Neuronal stem cell (in vitro differentiated cells): Measurements from ENCODE around the gene MEI4.

Experiments
- DNase-seq: peaks from one replicate; pipeline ENCODE4 v3.0.0-alpha.2; 2013; ENCODE audit warnings: low spot score
- H2AFZ ChIP-seq: one replicate; pipeline ENCODE4 v1.6.1; 2013; ENCODE audit warnings: mild to moderate bottlenecking, low read length, inconsistent platforms
- H2AK5ac ChIP-seq: 2 replicates; pipeline ENCODE4 v1.6.1; 2013; ENCODE audit warnings: low read depth, mild to moderate bottlenecking, inconsistent platforms, low read length, moderate library complexity, mixed read lengths
- H2BK120ac ChIP-seq: 2 replicates; pipeline ENCODE4 v1.6.1; 2013; ENCODE audit warnings: low read depth, mild to moderate bottlenecking, inconsistent platforms, low read length, moderate library complexity, mixed read lengths
- H2BK12ac ChIP-seq: one replicate; pipeline ENCODE4 v1.6.1; 2013; ENCODE audit warnings: low read length, inconsistent platforms
- H2BK15ac ChIP-seq: 2 replicates; pipeline ENCODE4 v1.6.1; 2013; ENCODE audit warnings: mild to moderate bottlenecking, low read length, inconsistent platforms, mixed read lengths
- H2BK5ac ChIP-seq: one replicate; pipeline ENCODE4 v1.6.1; 2013; ENCODE audit warnings: inconsistent platforms, mild to moderate bottlenecking, low read length, moderate library complexity
- H3K14ac ChIP-seq: one replicate; pipeline ENCODE4 v1.6.1; 2013; ENCODE audit warnings: low read length, inconsistent platforms
- H3K18ac ChIP-seq: 2 replicates; pipeline ENCODE4 v1.6.1; 2013; ENCODE audit warnings: low read length, inconsistent platforms
- H3K23ac ChIP-seq: 2 replicates; pipeline ENCODE4 v1.6.1; 2013; ENCODE audit warnings: low read depth, mild to moderate bottlenecking, mixed read lengths, low read length, inconsistent platforms; ENCODE audit not compliant: poor library complexity
- H3K27ac ChIP-seq: replicated peaks from 3 replicates; pipeline ENCODE4 v1.5.1; 2013; ENCODE audit warnings: low read length, inconsistent platforms
- H3K27me3 ChIP-seq, 3 experiments: 2 replicates each; pipeline ENCODE4 v1.6.1; 2013; ENCODE audit warnings: low read length in 3 of 3, mild to moderate bottlenecking in 2 of 3, inconsistent platforms in 1 of 3, low read depth in 1 of 3, mixed read lengths in 1 of 3, moderate library complexity in 1 of 3; ENCODE audit not compliant: control insufficient read depth in 3 of 3, insufficient read depth in 3 of 3
- H3K36me3 ChIP-seq, 2 donors: replicated peaks in 1 of 2; 2 replicates each; pipeline ENCODE4 v1.6.1; 2013; ENCODE audit warnings: low read length in 2 of 2; ENCODE audit not compliant: control insufficient read depth in 2 of 2, insufficient read depth in 2 of 2
- H3K4ac ChIP-seq: 2 replicates; pipeline ENCODE4 v1.6.1; 2013; ENCODE audit warnings: inconsistent platforms, mild to moderate bottlenecking, low read length, moderate library complexity
- H3K4me1 ChIP-seq, 2 donors: 1 replicate in 1 of 2; 2 replicates in 1 of 2; pipeline ENCODE4 v1.6.1; 2013; ENCODE audit warnings: low read length in 2 of 2, low read depth in 1 of 2; ENCODE audit not compliant: control insufficient read depth in 2 of 2, insufficient read depth in 1 of 2
- H3K4me2 ChIP-seq: one replicate; pipeline ENCODE4 v1.6.1; 2013; ENCODE audit warnings: mild to moderate bottlenecking, low read length, inconsistent platforms; ENCODE audit not compliant: insufficient read depth, poor library complexity, severe bottlenecking
- H3K4me3 ChIP-seq, 2 donors: 2 replicates each; pipeline ENCODE4 v1.5.1; 2013; ENCODE audit warnings: low read length in 2 of 2, mild to moderate bottlenecking in 2 of 2, inconsistent platforms in 1 of 2, moderate library complexity in 1 of 2
- H3K79me1 ChIP-seq: one replicate; pipeline ENCODE4 v1.6.1; 2013; ENCODE audit warnings: low read depth, mild to moderate bottlenecking, inconsistent platforms, low read length, moderate library complexity
- H3K9ac ChIP-seq: one replicate; pipeline ENCODE4 v1.6.1; 2013; ENCODE audit warnings: mild to moderate bottlenecking, low read depth, low read length, inconsistent platforms; ENCODE audit not compliant: poor library complexity
- H3K9me3 ChIP-seq, 2 donors: replicated peaks in 1 of 2; 2 replicates each; pipeline versions ENCODE3 to v1.6.1; 2013; ENCODE audit warnings: low read length in 2 of 2, mild to moderate bottlenecking in 2 of 2, inconsistent platforms in 1 of 2, low read depth in 1 of 2, mixed read lengths in 1 of 2, moderate library complexity in 1 of 2; ENCODE audit not compliant: control insufficient read depth in 2 of 2, insufficient read depth in 1 of 2
- H4K8ac ChIP-seq: one replicate; pipeline ENCODE4 v1.6.1; 2013; ENCODE audit warnings: low read depth, mild to moderate bottlenecking, inconsistent platforms, low read length, moderate library complexity
- H4K91ac ChIP-seq: one replicate; pipeline ENCODE4 v1.6.1; 2013; ENCODE audit warnings: low read length, low read depth, mild to moderate bottlenecking, inconsistent platforms; ENCODE audit not compliant: poor library complexity
- WGBS, 2 donors: extraction: QIAGEN DNeasy Blood & Tissue Kit; methylation state at CpG; one replicate each; pipeline ENCODE4 v1.1.7; 2013; ENCODE audit warnings: missing lambda C conversion rate in 2 of 2, mixed read lengths in 1 of 2; ENCODE audit not compliant: insufficient read length in 2 of 2, insufficient replicate concordance in 1 of 2; ENCODE audit errors: extremely low coverage in 2 of 2; 5-methylcytosine and 5-hydroxymethylcytosine counted together

MEI4 gene

GRCh38 chr6:77839292-77839691, 186.5 kb downstream of the MEI4 start:
- H2BK5ac ChIP-seq: no peak overlapping the region
- no peak overlapping the region for H3K9ac ChIP-seq
- WGBS, 2 donors: no CpG with 5 or more reads among the region's 2 CpGs
- H2BK15ac ChIP-seq: no peak overlapping the region
- H3K79me1 ChIP-seq: no peaks in the 10 kb centered on the region
- no peak overlapping the region for H3K14ac ChIP-seq
- no peak overlapping the region for H3K18ac ChIP-seq
- no peaks in the 10 kb centered on the region for H3K4me1 ChIP-seq
- no peak overlapping the region for H4K91ac ChIP-seq
- H2AK5ac ChIP-seq: no peak overlapping the region
- H3K27me3 ChIP-seq: no peaks in the 10 kb centered on the region
- no peak overlapping the region for H4K8ac ChIP-seq
- no peak overlapping the region for H3K23ac ChIP-seq
- no peaks in the 10 kb centered on the region for H3K9me3 ChIP-seq
- H3K27ac ChIP-seq: no peak overlapping the region
- H2BK120ac ChIP-seq: no peak overlapping the region
- DNase-seq: no peak
- H3K4ac ChIP-seq: no peak overlapping the region
- no peak overlapping the region for H2AFZ ChIP-seq
- no peak overlapping the region for H3K4me2 ChIP-seq
- no peaks in the 10 kb centered on the region for H3K36me3 ChIP-seq
- no peak overlapping the region for H3K4me3 ChIP-seq
- H2BK12ac ChIP-seq: no peak overlapping the region

- Histone ChIP-seq H4K8ac (no peak overlapping the region), H2BK12ac (no peak overlapping the region), H2BK5ac (no peak overlapping the region), H3K27ac (no peak overlapping the region), H2BK15ac (no peak overlapping the region), H2AK5ac (no peak overlapping the region), H3K4ac (no peak overlapping the region), H3K79me1 (no peaks in the 10 kb centered on the region), H3K23ac (no peak overlapping the region), H3K27me3 (no peaks in the 10 kb centered on the region), H3K9me3 (no peaks in the 10 kb centered on the region), H3K4me1 (no peaks in the 10 kb centered on the region), H4K91ac (no peak overlapping the region), H3K9ac (no peak overlapping the region), H3K36me3 (no peaks in the 10 kb centered on the region), H3K4me3 (no peak overlapping the region), H2BK120ac (no peak overlapping the region), H3K4me2 (no peak overlapping the region), H3K14ac (no peak overlapping the region), H3K18ac (no peak overlapping the region), H2AFZ (no peak overlapping the region)
- WGBS, 2 donors: no CpG with 5 or more reads among the region's 3 CpGs
- DNase-seq: no peak
These were observed 192.0 kb downstream of the MEI4 start for GRCh38 chr6:77844822-77845221.

GRCh38 chr6:77853401-77853800, 200.6 kb downstream of the MEI4 start:
- Histone ChIP-seq H2BK120ac (no peak overlapping the region), H2BK5ac (no peak overlapping the region), H2BK12ac (no peak overlapping the region), H3K9me3 (no peaks in the 10 kb centered on the region), H3K9ac (no peak overlapping the region), H4K8ac (no peak overlapping the region), H4K91ac (no peak overlapping the region), H2AFZ (no peak overlapping the region), H3K18ac (no peak overlapping the region), H3K23ac (no peak overlapping the region), H3K79me1 (no peaks in the 10 kb centered on the region), H2BK15ac (no peak overlapping the region), H2AK5ac (no peak overlapping the region), H3K27ac (no peak overlapping the region), H3K27me3 (no peaks in the 10 kb centered on the region), H3K4ac (no peak overlapping the region), H3K4me3 (no peak overlapping the region), H3K14ac (no peak overlapping the region), H3K36me3 (no peaks in the 10 kb centered on the region), H3K4me1 (no peaks in the 10 kb centered on the region), H3K4me2 (no peak overlapping the region)
- DNase-seq: no peak

GRCh38 chr6:77856391-77856790, 203.6 kb downstream of the MEI4 start:
- H3K4ac ChIP-seq: no peak overlapping the region
- H2AFZ ChIP-seq: no peak overlapping the region
- H3K18ac ChIP-seq: no peak overlapping the region
- H2BK5ac ChIP-seq: no peak overlapping the region
- H2BK12ac ChIP-seq: no peak overlapping the region
- no peaks in the 10 kb centered on the region for H3K36me3 ChIP-seq
- H3K9me3 ChIP-seq: no peaks in the 10 kb centered on the region
- H3K27ac ChIP-seq: no peak overlapping the region
- no peak overlapping the region for H2BK15ac ChIP-seq
- no peak overlapping the region for H3K4me3 ChIP-seq
- no CpG with 5 or more reads among the region's 5 CpGs for WGBS, 2 donors
- no peaks in the 10 kb centered on the region for H3K27me3 ChIP-seq
- H2BK120ac ChIP-seq: no peak overlapping the region
- no peak overlapping the region for H3K4me2 ChIP-seq
- H3K79me1 ChIP-seq: no peaks in the 10 kb centered on the region
- no peak overlapping the region for H4K91ac ChIP-seq
- no peak overlapping the region for H3K23ac ChIP-seq
- H3K4me1 ChIP-seq: no peaks in the 10 kb centered on the region
- H2AK5ac ChIP-seq: no peak overlapping the region
- no peak for DNase-seq
- H3K9ac ChIP-seq: no peak overlapping the region
- H4K8ac ChIP-seq: no peak overlapping the region
- no peak overlapping the region for H3K14ac ChIP-seq
